Right cardiac atrium (tissue), 5 donors: ENCODE measurements around the gene NOTCH3. TPM values are rescaled to one million over a fixed set of nuclear protein-coding genes. Genes with fewer than 3 reads are reported as not detected.

Experiments
- ATAC-seq, 2 donors: fragments of 200-7000 bp; cut with Tn5 transposase; one replicate each; pipeline versions ENCODE4 v1.8.0 to v1.9.1; 2020; ENCODE audit warnings: moderate library complexity in 2 of 2, mild to moderate bottlenecking in 1 of 2
- DNase-seq, 3 donors: peaks; one replicate each; pipeline ENCODE4 v3.0.0-alpha.2; 2020
- H3K27ac ChIP-seq: one replicate; pipeline ENCODE4 v1.5.1; 2013; ENCODE audit warnings: mild to moderate bottlenecking, low read length, control low read depth, moderate library complexity
- H3K27me3 ChIP-seq: one replicate; pipeline ENCODE4 v1.6.1; 2013; ENCODE audit not compliant: control insufficient read depth, insufficient read depth
- H3K4me1 ChIP-seq: one replicate; pipeline ENCODE4 v1.6.1; 2013; ENCODE audit warnings: low read length; ENCODE audit not compliant: control insufficient read depth, insufficient read depth
- H3K4me3 ChIP-seq: one replicate; pipeline ENCODE4 v1.5.1; 2013; ENCODE audit warnings: low read length, control low read depth
- H3K9me3 ChIP-seq: one replicate; pipeline ENCODE4 v1.6.1; 2013; ENCODE audit warnings: low read length; ENCODE audit not compliant: control insufficient read depth
- whole genome bisulfite sequencing: extraction: QIAGEN DNeasy Blood & Tissue Kit; methylation state at CpG from one replicate; pipeline ENCODE4 v1.1.7; 2013; 5-methylcytosine and 5-hydroxymethylcytosine counted together
- intact Hi-C, 4 donors: fragments of 100-400 bp; cut with DNase I; formaldehyde crosslinking; loops; one replicate each; pipeline versions ENCODE4 v1.11.0 to v1.14.0; 2022 to 2023
- polyA plus RNA-seq: library from polyadenylated mRNA; stranded (reverse); fragments of 200-250 nt; gene quantifications from one replicate; pipeline ENCODE4 v1.2.3, GENCODE V29; 2013
- total RNA-seq, 4 donors: library from RNA; stranded (reverse); fragmentation: NEBNext Ultra II Directional; extraction: Animal tissue kit (Norgen Biotek cat#: 25700); gene quantifications; one replicate each; pipeline ENCODE4 v1.2.1, GENCODE V29; 2021
- donor health status: healthy with polysubstance abuse.
- donor health status: DM: no; HTN: yes; CAD: no.
- donor health status: DM: no; HTN: no; CAD: no.
- donor health status: DM: no; HTN: yes; CAD: no; lungs with severe emphysema.
- donor health status: DM: yes; HTN: yes; CAD: no.

NOTCH3 gene
- total and polyA plus RNA-seq, 5 donors: 10.9 to 22.1 (median 15.1) TPM

- intact Hi-C loops: loop anchor here in 1 of 4 donors (5.0 kb wide), 1 partner anchor 62 kb away; no protein-coding TSS in a partner anchor
- H3K9me3 ChIP-seq: no peaks in the 10 kb centered on the region
- WGBS: 94% methylated on average over 3 of the region's 3 CpGs
- DNase-seq (no peak), ATAC-seq (no peak)
- H3K27me3 ChIP-seq: no peaks in the 10 kb centered on the region
- H3K27ac ChIP-seq: no peak overlapping the region
- H3K4me1 ChIP-seq: no peaks in the 10 kb centered on the region
- no peak overlapping the region for H3K4me3 ChIP-seq
Observed at GRCh38 chr19:15154002-15154612, 46.7 kb downstream of the NOTCH3 start.

GRCh38 chr19:15149737-15150136 is 51.1 kb downstream of the NOTCH3 start:
- no peak for ATAC-seq

GRCh38 chr19:15147090-15147489 is 53.7 kb downstream of the NOTCH3 start:
- Histone ChIP-seq H3K27me3 (no peaks in the 10 kb centered on the region), H3K4me3 (no peak overlapping the region), H3K4me1 (no peaks in the 10 kb centered on the region), H3K9me3 (no peaks in the 10 kb centered on the region), H3K27ac (no peak overlapping the region)
- ATAC-seq (no peak), DNase-seq (no peak)
- 97% methylated on average over 1 of the region's 1 CpG for WGBS
- intact Hi-C loops: loop anchor here in 2 of 4 donors (5.0 kb wide), 2 partner anchors 45 to 55 kb away; no protein-coding TSS in a partner anchor

More at GRCh38 chr19:15149737-15150136, 51.1 kb downstream of the NOTCH3 start:
- 76% methylated on average over 5 of the region's 5 CpGs for WGBS
- Histone ChIP-seq H3K27me3 (no peaks in the 10 kb centered on the region), H3K27ac (no peak overlapping the region), H3K9me3 (no peaks in the 10 kb centered on the region), H3K4me1 (no peaks in the 10 kb centered on the region), H3K4me3 (no peak overlapping the region)
- DNase-seq: no peak
- intact Hi-C loops: loop anchor here (1.0 to 5.0 kb wide), 4 partner anchors 47 to 57 kb away; no protein-coding TSS in a partner anchor

GRCh38 chr19:15144046-15144646 is 56.6 kb downstream of the NOTCH3 start:
- Histone ChIP-seq H3K4me1 (no peaks in the 10 kb centered on the region), H3K27me3 (no peaks in the 10 kb centered on the region), H3K27ac (no peak overlapping the region), H3K4me3 (no peak overlapping the region), H3K9me3 (no peaks in the 10 kb centered on the region)
- WGBS: 98% methylated on average over 1 of the region's 1 CpG
- intact Hi-C loops: no loop called here
- ATAC-seq (no peak), DNase-seq (no peak)

GRCh38 chr19:15142313-15142712 is 58.5 kb downstream of the NOTCH3 start:
- intact Hi-C loops: no loop called here
- no peaks in the 10 kb centered on the region for H3K27me3 ChIP-seq
- H3K27ac ChIP-seq: no peak overlapping the region
- no peaks in the 10 kb centered on the region for H3K9me3 ChIP-seq
- DNase-seq (no peak), ATAC-seq (no peak)
- WGBS: 68% methylated on average over 5 of the region's 5 CpGs
- H3K4me3 ChIP-seq: no peak overlapping the region
- H3K4me1 ChIP-seq: no peaks in the 10 kb centered on the region

GRCh38 chr19:15141143-15141542 is 59.7 kb downstream of the NOTCH3 start:
- H3K4me3 ChIP-seq: no peak overlapping the region
- no peaks in the 10 kb centered on the region for H3K4me1 ChIP-seq
- intact Hi-C loops: no loop called here
- no peaks in the 10 kb centered on the region for H3K27me3 ChIP-seq
- DNase-seq (no peak), ATAC-seq (no peak)
- H3K27ac ChIP-seq: no peak overlapping the region
- 96% methylated on average over 25 of the region's 25 CpGs for WGBS
- H3K9me3 ChIP-seq: no peaks in the 10 kb centered on the region

- H3K9me3 ChIP-seq: no peaks in the 10 kb centered on the region
- intact Hi-C loops: no loop called here
- no peak for ATAC-seq
- no peaks in the 10 kb centered on the region for H3K27me3 ChIP-seq
- no peak for DNase-seq
- H3K4me1 ChIP-seq: no peaks in the 10 kb centered on the region
- no peak overlapping the region for H3K27ac ChIP-seq
- 84% methylated on average over 1 of the region's 1 CpG for WGBS
- H3K4me3 ChIP-seq: no peak overlapping the region
Observed at GRCh38 chr19:15138427-15138826, 62.4 kb downstream of the NOTCH3 start.

GRCh38 chr19:15137777-15138176 is 63.0 kb downstream of the NOTCH3 start:
- no peak for DNase-seq
- no peak overlapping the region for H3K27ac ChIP-seq
- H3K4me3 ChIP-seq: no peak overlapping the region
- intact Hi-C loops: no loop called here
- H3K27me3 ChIP-seq: no peaks in the 10 kb centered on the region
- no peak for ATAC-seq
- no peaks in the 10 kb centered on the region for H3K9me3 ChIP-seq
- no peaks in the 10 kb centered on the region for H3K4me1 ChIP-seq

- ATAC-seq: no peak
- intact Hi-C loops: no loop called here
- Histone ChIP-seq H3K4me1 (no peaks in the 10 kb centered on the region), H3K27me3 (no peaks in the 10 kb centered on the region), H3K27ac (no peak overlapping the region), H3K9me3 (no peaks in the 10 kb centered on the region), H3K4me3 (no peak overlapping the region)
- no peak for DNase-seq
- WGBS: 71% methylated on average over 2 of the region's 2 CpGs
Observed at GRCh38 chr19:15136234-15136954, 64.4 kb downstream of the NOTCH3 start.

- DNase-seq (no peak), ATAC-seq (no peak)
- intact Hi-C loops: no loop called here
- Histone ChIP-seq H3K4me3 (no peak overlapping the region), H3K9me3 (no peaks in the 10 kb centered on the region), H3K27ac (no peak overlapping the region), H3K4me1 (no peaks in the 10 kb centered on the region), H3K27me3 (no peaks in the 10 kb centered on the region)
- 74% methylated on average over 16 of the region's 16 CpGs for WGBS
Observed at GRCh38 chr19:15129856-15130585, 70.8 kb downstream of the NOTCH3 start.
